CD14-positive monocyte (primary cell): ENCODE data around the gene ZNF324. TPM values are rescaled to one million over a fixed set of nuclear protein-coding genes. Genes with fewer than 3 reads are reported as not detected.

Experiments
- DNase-seq, 3 donors: peaks; one replicate each; pipeline ENCODE4 v3.0.0-alpha.2; 2011 to 2022
- H2AFZ ChIP-seq: 2 replicates; pipeline ENCODE4 v1.6.0; 2012; ENCODE audit warnings: mild to moderate bottlenecking, low read depth, low read length, inconsistent platforms; ENCODE audit not compliant: insufficient read depth, poor library complexity, severe bottlenecking
- H3K27ac ChIP-seq, 2 donors: 1 replicate in 1 of 2; 2 replicates in 1 of 2; pipeline ENCODE4 v1.5.1; 2012 to 2013; ENCODE audit warnings: low read length in 2 of 2, control low read depth in 1 of 2, inconsistent platforms in 1 of 2, low read depth in 1 of 2, mild to moderate bottlenecking in 1 of 2
- H3K27me3 ChIP-seq, 2 donors: one replicate each; pipeline versions ENCODE4 v1.6.0 to v1.6.1; 2011 to 2013; ENCODE audit warnings: low read length in 2 of 2; ENCODE audit not compliant: control insufficient read depth in 2 of 2, insufficient read depth in 2 of 2
- H3K36me3 ChIP-seq, 2 donors: replicated peaks in 1 of 2; 1 replicate in 1 of 2; 2 replicates in 1 of 2; pipeline versions ENCODE4 v1.5.1 to v1.6.1; 2012 to 2013; ENCODE audit warnings: low read length in 2 of 2, control low read depth in 1 of 2, inconsistent platforms in 1 of 2, mild to moderate bottlenecking in 1 of 2; ENCODE audit not compliant: insufficient read depth in 2 of 2, control insufficient read depth in 1 of 2
- H3K4me1 ChIP-seq, 2 donors: 1 replicate in 1 of 2; 2 replicates in 1 of 2; pipeline versions ENCODE4 v1.5.1 to v1.6.1; 2012 to 2013; ENCODE audit warnings: low read length in 2 of 2, control low read depth in 1 of 2, inconsistent platforms in 1 of 2, mild to moderate bottlenecking in 1 of 2, moderate library complexity in 1 of 2; ENCODE audit not compliant: insufficient read depth in 2 of 2, control insufficient read depth in 1 of 2
- H3K4me2 ChIP-seq: replicated peaks from 2 replicates; pipeline ENCODE3; 2012; ENCODE audit warnings: low read length, moderate library complexity, mild to moderate bottlenecking; ENCODE audit not compliant: poor library complexity, severe bottlenecking; ENCODE audit errors: extremely low read depth
- H3K4me3 ChIP-seq, 3 experiments: fragments of 200-600 bp in 1 of 3; sonication (generic) in 1 of 3; replicated peaks in 1 of 3; 1 replicate in 2 of 3; 2 replicates in 1 of 3; pipeline ENCODE4 v1.5.1; 2011 to 2013; ENCODE audit warnings: low read length in 3 of 3, mild to moderate bottlenecking in 3 of 3, control low read depth in 2 of 3, low read depth in 2 of 3, inconsistent platforms in 1 of 3, moderate library complexity in 1 of 3
- H3K79me2 ChIP-seq: 2 replicates; pipeline ENCODE4 v1.6.0; 2012; ENCODE audit warnings: mild to moderate bottlenecking, control low read depth, inconsistent platforms, low read length, moderate library complexity; ENCODE audit not compliant: insufficient read depth
- H3K9ac ChIP-seq: 2 replicates; pipeline ENCODE4 v1.6.0; 2017; ENCODE audit warnings: low read length, mild to moderate bottlenecking; ENCODE audit not compliant: insufficient read depth, poor library complexity, severe bottlenecking
- H3K9me3 ChIP-seq, 2 donors: replicated peaks in 1 of 2; 1 replicate in 1 of 2; 2 replicates in 1 of 2; pipeline versions ENCODE4 v1.5.1 to v1.6.1; 2012 to 2013; ENCODE audit warnings: low read length in 2 of 2, control low read depth in 1 of 2; ENCODE audit not compliant: control insufficient read depth in 1 of 2, insufficient read depth in 1 of 2
- H4K20me1 ChIP-seq: 2 replicates; pipeline ENCODE4 v1.6.0; 2012; ENCODE audit warnings: mild to moderate bottlenecking, low read length, control low read depth, moderate library complexity; ENCODE audit not compliant: insufficient read depth
- H3K27ac Mint-ChIP-seq, 7 donors: one replicate each; pipeline ENCODE4 v1.8.0; 2020; ENCODE audit warnings: mild to moderate bottlenecking in 7 of 7, mixed read lengths in 7 of 7, moderate library complexity in 6 of 7, inconsistent platforms in 2 of 7
- H3K27me3 Mint-ChIP-seq, 3 donors: one replicate each; pipeline ENCODE4 v1.8.0; 2021 to 2022; ENCODE audit warnings: low read depth in 3 of 3, mild to moderate bottlenecking in 3 of 3, mixed read lengths in 3 of 3, moderate library complexity in 3 of 3, inconsistent platforms in 1 of 3
- H3K36me3 Mint-ChIP-seq, 2 donors: one replicate each; pipeline ENCODE4 v1.8.0; 2020; ENCODE audit warnings: mixed read lengths in 2 of 2, inconsistent platforms in 1 of 2, mild to moderate bottlenecking in 1 of 2
- H3K4me1 Mint-ChIP-seq: one replicate; pipeline ENCODE4 v1.8.0; 2020; ENCODE audit warnings: mild to moderate bottlenecking, mixed read lengths
- H3K4me3 Mint-ChIP-seq, 2 donors: one replicate each; pipeline ENCODE4 v1.8.0; 2020; ENCODE audit warnings: mild to moderate bottlenecking in 2 of 2, mixed read lengths in 2 of 2, moderate library complexity in 1 of 2
- H3K9me3 Mint-ChIP-seq, 7 donors: one replicate each; pipeline ENCODE4 v1.8.0; 2020 to 2022; ENCODE audit warnings: mixed read lengths in 7 of 7, mild to moderate bottlenecking in 6 of 7, moderate library complexity in 6 of 7, inconsistent platforms in 2 of 7
- CTCF ChIP-seq: fragments of 200-600 bp; IDR thresholded peaks from one replicate; pipeline ENCODE4 v1.8.0; 2022; ENCODE audit warnings: antibody characterized with exemption, mild to moderate bottlenecking
- WGBS: methylation state at CpG from one replicate; pipeline ENCODE4 v1.1.5; 2013; ENCODE audit warnings: missing lambda C conversion rate; ENCODE audit not compliant: insufficient coverage; 5-methylcytosine and 5-hydroxymethylcytosine counted together
- intact Hi-C, 2 donors: fragments of 100-400 bp; cut with micrococcal nuclease; formaldehyde crosslinking; loops; one replicate each; pipeline versions ENCODE4 v1.15.0 to v1.15.1; 2023
- polyA plus RNA-seq, 3 donors: library from polyadenylated mRNA; depleted of rRNA in 1 of 3; unstranded in 2 of 3; stranded (reverse) in 1 of 3; fragments of 300-500 nt in 2 of 3; fragments of >200 nt in 1 of 3; fragmentation: Illumina TruSeq in 2 of 3; gene quantifications; 1 replicate in 2 of 3; 2 replicates in 1 of 3; pipeline ENCODE4 v1.2.3, GENCODE V29; 2012 to 2021

Gene ZNF324
- polyA plus RNA-seq, 3 donors = 4.1 to 5.7 (median 5.3) TPM

- Histone ChIP-seq H3K79me2 (peaks cover 19% of the 10 kb centered on the region), H3K27ac (no peak within 1 kb of the TSS), H3K4me1 (peaks cover 10 to 15% of the 10 kb centered on the region in 2 donors), H3K9me3 (peaks cover 16 to 22% of the 10 kb centered on the region in 2 donors), H3K27me3 (no peaks in the 10 kb centered on the region), H3K9ac (no peak within 1 kb of the TSS), H4K20me1 (peaks cover 20% of the 10 kb centered on the region), H2AFZ (no peak within 1 kb of the TSS), H3K4me3 (no peak within 1 kb of the TSS), H3K36me3 (peaks cover 9 to 10% of the 10 kb centered on the region in 2 donors), H3K4me2 (no peak within 1 kb of the TSS)
- Mint-ChIP-seq H3K4me1 (peaks cover 16% of the 10 kb centered on the region), H3K9me3 (peaks cover 9 to 28% (median 20%) of the 10 kb centered on the region in 7 donors), H3K27me3 (peaks cover 0 to 2% (median 2%) of the 10 kb centered on the region in 3 donors), H3K27ac (no peak within 1 kb of the TSS), H3K4me3 (no peak within 1 kb of the TSS), H3K36me3 (peaks cover 12 to 24% of the 10 kb centered on the region in 2 donors)
- intact Hi-C loops = no loop called here
- 96% methylated on average over 25 of the region's 25 CpGs for WGBS
- TF ChIP-seq CTCF = no peak
- no peak for DNase-seq
These were observed 44.7 kb downstream of the ZNF324 start, which contains the start of gene SLC27A5 for GRCh38 chr19:58511353-58512208. TSS of gene SLC27A5 (minus strand) at chr19:58511992. CDS start at chr19:58511955, 37 bp downstream.

DNA sequence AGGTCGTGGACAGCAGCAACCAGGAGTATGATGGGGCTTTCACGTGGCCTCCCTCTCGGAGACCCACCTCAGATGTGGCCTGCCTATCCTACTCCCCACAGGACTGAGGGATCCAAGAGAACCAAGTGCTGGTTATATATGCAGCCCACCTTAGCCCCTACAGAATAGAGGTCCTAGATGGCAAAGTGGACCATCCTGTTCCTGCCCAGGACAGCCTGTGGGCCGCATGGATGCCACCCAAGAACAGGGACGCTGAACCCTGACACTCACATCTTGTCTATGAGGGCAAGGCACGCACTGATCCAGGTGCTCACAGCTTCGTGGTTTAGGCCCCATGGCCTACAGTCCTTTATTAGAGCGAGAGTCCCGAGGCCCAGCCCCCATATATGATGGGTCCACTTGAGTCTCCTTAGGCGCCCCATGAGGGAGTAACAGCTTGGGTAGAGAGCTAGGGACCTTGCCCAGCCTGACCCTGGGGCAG, 46.4 kb downstream of the ZNF324 start:
- Histone ChIP-seq H3K27me3 (no peaks in the 10 kb centered on the region), H3K9me3 (peaks cover 4 to 5% of the 10 kb centered on the region in 2 donors), H3K79me2 (peaks cover 34% of the 10 kb centered on the region), H3K27ac (peak overlapping the region in 1 of 2 donors; percentile 32), H3K4me1 (peaks cover 15 to 20% of the 10 kb centered on the region in 2 donors), H3K36me3 (peaks cover 17 to 20% of the 10 kb centered on the region in 2 donors), H4K20me1 (peaks cover 35% of the 10 kb centered on the region), H2AFZ (no peak overlapping the region), H3K9ac (peak overlapping the region; percentile 4), H3K4me3 (no peak overlapping the region), H3K4me2 (peak overlapping the region; percentile 60)
- intact Hi-C loops = no loop called here
- Mint-ChIP-seq H3K4me3 (no peak overlapping the region), H3K36me3 (peaks cover 19 to 30% of the 10 kb centered on the region in 2 donors), H3K27ac (no peak overlapping the region), H3K4me1 (peaks cover 22% of the 10 kb centered on the region), H3K27me3 (peaks cover 0 to 2% (median 2%) of the 10 kb centered on the region in 3 donors), H3K9me3 (peaks cover 0 to 13% (median 5%) of the 10 kb centered on the region in 7 donors)
- 100% methylated on average over 6 of the region's 10 CpGs for WGBS
- no peak for TF ChIP-seq CTCF
- DNase-seq = no peak
